ENCODE data around the gene SLC26A3.

DNA sequence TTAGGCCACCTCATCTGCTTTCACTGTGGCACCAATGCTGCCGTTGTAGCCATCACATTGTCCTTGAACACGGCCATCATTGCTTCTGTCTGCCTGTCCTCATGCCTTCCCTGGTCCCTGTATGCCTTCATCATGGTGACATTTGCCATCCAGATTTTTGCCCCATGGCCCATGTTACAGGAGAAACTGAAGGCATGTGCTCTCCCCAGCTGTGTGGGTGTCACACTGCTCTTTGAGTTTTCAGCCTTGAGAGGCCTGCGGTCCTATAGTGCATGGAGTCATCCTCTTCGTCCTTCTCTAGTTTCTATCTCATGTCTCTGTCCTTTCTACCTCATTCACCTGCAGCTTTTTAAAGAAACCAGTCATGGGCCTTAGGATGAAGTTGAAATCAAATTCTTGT lies 6.2 kb upstream of the SLC26A3 start:
- TF ChIP-seq CTCF (tag by site-specific recombination; IDR thresholded peaks at IDR 0.05) (no peak), TSHZ1 (tag by site-specific recombination; IDR thresholded peaks at IDR 0.05; ENCODE audit: borderline replicate concordance) (no peak), ZFP69B (tag by site-specific recombination; IDR thresholded peaks at IDR 0.05) (no peak), ZNF777 (tag by site-specific recombination; IDR thresholded peaks at IDR 0.05; ENCODE audit: borderline replicate concordance) (no peak), ZNF521 (tag by site-specific recombination; IDR thresholded peaks at IDR 0.05) (no peak), ZNF704 (tag by site-specific recombination; IDR thresholded peaks at IDR 0.05) (no peak), ZNF843 (tag by site-specific recombination; IDR thresholded peaks at IDR 0.05) (no peak)
- TF ChIP-seq, protein P1, sequence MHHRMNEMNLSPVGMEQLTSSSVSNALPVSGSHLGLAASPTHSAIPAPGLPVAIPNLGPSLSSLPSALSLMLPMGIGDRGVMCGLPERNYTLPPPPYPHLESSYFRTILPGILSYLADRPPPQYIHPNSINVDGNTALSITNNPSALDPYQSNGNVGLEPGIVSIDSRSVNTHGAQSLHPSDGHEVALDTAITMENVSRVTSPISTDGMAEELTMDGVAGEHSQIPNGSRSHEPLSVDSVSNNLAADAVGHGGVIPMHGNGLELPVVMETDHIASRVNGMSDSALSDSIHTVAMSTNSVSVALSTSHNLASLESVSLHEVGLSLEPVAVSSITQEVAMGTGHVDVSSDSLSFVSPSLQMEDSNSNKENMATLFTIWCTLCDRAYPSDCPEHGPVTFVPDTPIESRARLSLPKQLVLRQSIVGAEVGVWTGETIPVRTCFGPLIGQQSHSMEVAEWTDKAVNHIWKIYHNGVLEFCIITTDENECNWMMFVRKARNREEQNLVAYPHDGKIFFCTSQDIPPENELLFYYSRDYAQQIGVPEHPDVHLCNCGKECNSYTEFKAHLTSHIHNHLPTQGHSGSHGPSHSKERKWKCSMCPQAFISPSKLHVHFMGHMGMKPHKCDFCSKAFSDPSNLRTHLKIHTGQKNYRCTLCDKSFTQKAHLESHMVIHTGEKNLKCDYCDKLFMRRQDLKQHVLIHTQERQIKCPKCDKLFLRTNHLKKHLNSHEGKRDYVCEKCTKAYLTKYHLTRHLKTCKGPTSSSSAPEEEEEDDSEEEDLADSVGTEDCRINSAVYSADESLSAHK (tag by site-specific recombination; IDR thresholded peaks at IDR 0.05) = no peak

Measured in HEK293 (cell line).